Aorta (tissue), 5 donors: ENCODE measurements around the gene MRPL20. TPM values are rescaled to one million over a fixed set of nuclear protein-coding genes. Genes with fewer than 3 reads are reported as not detected.
A peak's percentile ranks its signal among the peaks of the same experiment; 100 is the strongest.
"Not testable (repeated sequence)": the region's sequence is repeated elsewhere in the genome, so short reads cannot be mapped to it uniquely, and the experiment has no call there.

Experiments
- ATAC-seq: fragments of 200-7000 bp; cut with Tn5 transposase; one replicate; pipeline ENCODE4 v1.9.1; 2022; ENCODE audit warnings: moderate library complexity; ENCODE audit not compliant: low FRiP score
- DNase-seq, 2 donors: peaks; one replicate each; pipeline ENCODE4 v3.0.0-alpha.2; 2020
- H3K27ac ChIP-seq, 2 donors: one replicate each; pipeline ENCODE4 v1.5.1; 2013; ENCODE audit warnings: low read length in 2 of 2, mild to moderate bottlenecking in 2 of 2, moderate library complexity in 2 of 2, control low read depth in 1 of 2, inconsistent platforms in 1 of 2, low read depth in 1 of 2
- H3K27me3 ChIP-seq, 2 donors: one replicate each; pipeline ENCODE4 v1.6.1; 2013; ENCODE audit warnings: control low read depth in 1 of 2, low read length in 1 of 2, mild to moderate bottlenecking in 1 of 2, moderate library complexity in 1 of 2; ENCODE audit not compliant: insufficient read depth in 2 of 2, control insufficient read depth in 1 of 2
- H3K36me3 ChIP-seq, 2 donors: one replicate each; pipeline ENCODE4 v1.6.1; 2013; ENCODE audit warnings: control low read depth in 1 of 2, low read length in 1 of 2, mild to moderate bottlenecking in 1 of 2; ENCODE audit not compliant: insufficient read depth in 2 of 2, control insufficient read depth in 1 of 2
- H3K4me1 ChIP-seq, 2 donors: one replicate each; pipeline ENCODE4 v1.6.1; 2013; ENCODE audit warnings: low read length in 2 of 2, control low read depth in 1 of 2, mild to moderate bottlenecking in 1 of 2, moderate library complexity in 1 of 2; ENCODE audit not compliant: insufficient read depth in 2 of 2, control insufficient read depth in 1 of 2
- H3K4me3 ChIP-seq, 2 donors: one replicate each; pipeline ENCODE4 v1.5.1; 2013; ENCODE audit warnings: low read length in 2 of 2, control low read depth in 1 of 2, mild to moderate bottlenecking in 1 of 2
- H3K9me3 ChIP-seq: one replicate; pipeline ENCODE4 v1.6.1; 2013; ENCODE audit warnings: mild to moderate bottlenecking, low read length; ENCODE audit not compliant: control insufficient read depth
- WGBS, 2 donors: extraction: QIAGEN DNeasy Blood & Tissue Kit; methylation state at CpG; one replicate each; pipeline ENCODE4 v1.1.7; 2013; 5-methylcytosine and 5-hydroxymethylcytosine counted together
- intact Hi-C, 2 donors: fragments of 100-400 bp; cut with DNase I; formaldehyde crosslinking; loops; one replicate each; pipeline versions ENCODE4 v1.14.2 to v1.15.0; 2022
- polyA plus RNA-seq, 2 donors: library from polyadenylated mRNA; stranded (reverse); fragments of 200-250 nt; gene quantifications; one replicate each; pipeline ENCODE4 v1.2.3, GENCODE V29; 2013
- total RNA-seq, 2 donors: library from RNA; stranded (reverse); fragmentation: NEBNext Ultra II Directional; extraction: Animal tissue kit (Norgen Biotek cat#: 25700); gene quantifications; one replicate each; pipeline ENCODE4 v1.2.1, GENCODE V29; 2021
- donor health status: healthy with polysubstance abuse.
- donor health status: Bipolar disorder and iron deficiency.
- donor health status: DM: no; HTN: no; CAD: no.
- donor health status: DM: no; HTN: no; CAD: no.
- donor health status: DM: yes; HTN: yes; CAD: no.

MRPL20 gene
- total and polyA plus RNA-seq, 4 donors, result 69.7 to 184 (median 107) TPM

- no peaks in the 10 kb centered on the region for H3K36me3 ChIP-seq
- H3K9me3 ChIP-seq, result no peaks in the 10 kb centered on the region
- DNase-seq (no peak), ATAC-seq (no peak)
- intact Hi-C loops, result no loop called here
- no peaks in the 10 kb centered on the region for H3K27me3 ChIP-seq
- H3K27ac ChIP-seq, result no peak overlapping the region
- WGBS, 2 donors, result 86 to 89% methylated on average over 6 of the region's 6 CpGs
- H3K4me1 ChIP-seq, result no peaks in the 10 kb centered on the region
- no peak overlapping the region for H3K4me3 ChIP-seq
Observed at GRCh38 chr1:1429671-1430073, 22.6 kb upstream of the MRPL20 start.

GRCh38 chr1:1428967-1429366, 21.9 kb upstream of the MRPL20 start:
- ATAC-seq, H3K27me3 ChIP-seq, H3K27ac ChIP-seq, H3K4me3 ChIP-seq, intact Hi-C loops, H3K9me3 ChIP-seq, DNase-seq, H3K36me3 ChIP-seq, H3K4me1 ChIP-seq: not testable (repeated sequence)
- WGBS, 2 donors, result 95 to 97% methylated on average over 6 of the region's 6 CpGs

- no peaks in the 10 kb centered on the region for H3K36me3 ChIP-seq
- H3K4me3 ChIP-seq, result no peak overlapping the region
- ATAC-seq, result no peak
- H3K9me3 ChIP-seq, result no peaks in the 10 kb centered on the region
- no peaks in the 10 kb centered on the region for H3K27me3 ChIP-seq
- no peak overlapping the region for H3K27ac ChIP-seq
- intact Hi-C loops, result no loop called here
- peak in 1 of 2 donors; percentile 44 for DNase-seq
- H3K4me1 ChIP-seq, result no peaks in the 10 kb centered on the region
- WGBS, 2 donors, result 82 to 87% methylated on average over 12 to 19 of the region's 19 CpGs
Observed at GRCh38 chr1:1428174-1428573, 21.1 kb upstream of the MRPL20 start.

- no peaks in the 10 kb centered on the region for H3K4me1 ChIP-seq
Observed at GRCh38 chr1:1427820-1428148, 20.7 kb upstream of the MRPL20 start.

GRCh38 chr1:1427106-1427819, 20.2 kb upstream of the MRPL20 start:
- H3K9me3 ChIP-seq, result no peaks in the 10 kb centered on the region
- H3K4me1 ChIP-seq, result no peaks in the 10 kb centered on the region
- peak; percentile 46 to 84 for DNase-seq
- intact Hi-C loops, result no loop called here
- WGBS, 2 donors, result 7 to 8% methylated on average over 50 to 66 of the region's 66 CpGs
- no peaks in the 10 kb centered on the region for H3K36me3 ChIP-seq
- H3K4me3 ChIP-seq, result peak overlapping the region in 1 of 2 donors; percentile 22
- H3K27ac ChIP-seq, result no peak overlapping the region
- peak; percentile 11 for ATAC-seq
- H3K27me3 ChIP-seq, result no peaks in the 10 kb centered on the region

More at GRCh38 chr1:1427820-1428148, 20.7 kb upstream of the MRPL20 start:
- H3K36me3 ChIP-seq, result no peaks in the 10 kb centered on the region
- peak overlapping the region in 1 of 2 donors; percentile 22 for H3K4me3 ChIP-seq
- intact Hi-C loops, result no loop called here
- no peak overlapping the region for H3K27ac ChIP-seq
- H3K9me3 ChIP-seq, result no peaks in the 10 kb centered on the region
- no peaks in the 10 kb centered on the region for H3K27me3 ChIP-seq
- ATAC-seq (no peak), DNase-seq (no peak)
- 0 to 1% methylated on average over 13 to 22 of the region's 22 CpGs for WGBS, 2 donors

GRCh38 chr1:1426496-1427105, 19.5 kb upstream of the MRPL20 start:
- ATAC-seq, result no peak
- 24 to 42% methylated on average over 11 to 19 of the region's 19 CpGs for WGBS, 2 donors
- intact Hi-C loops, result no loop called here
- Histone ChIP-seq H3K4me1 (no peaks in the 10 kb centered on the region), H3K27me3 (no peaks in the 10 kb centered on the region), H3K27ac (no peak overlapping the region), H3K4me3 (no peak overlapping the region), H3K9me3 (no peaks in the 10 kb centered on the region), H3K36me3 (no peaks in the 10 kb centered on the region)
- DNase-seq, result no peak

- ATAC-seq (no peak), DNase-seq (peak; percentile 42 to 72)
- Histone ChIP-seq H3K36me3 (no peaks in the 10 kb centered on the region), H3K27ac (no peak overlapping the region), H3K4me3 (no peak overlapping the region), H3K9me3 (no peaks in the 10 kb centered on the region), H3K4me1 (no peaks in the 10 kb centered on the region), H3K27me3 (no peaks in the 10 kb centered on the region)
- WGBS, 2 donors, result 54 to 55% methylated on average over 29 to 33 of the region's 33 CpGs
- intact Hi-C loops, result no loop called here
Observed at GRCh38 chr1:1425753-1426495, 18.8 kb upstream of the MRPL20 start.

GRCh38 chr1:1425426-1425752, 18.3 kb upstream of the MRPL20 start:
- no peaks in the 10 kb centered on the region for H3K4me1 ChIP-seq
- 77 to 78% methylated on average over 12 of the region's 12 CpGs for WGBS, 2 donors
- H3K4me3 ChIP-seq, result no peak overlapping the region
- intact Hi-C loops, result no loop called here
- no peaks in the 10 kb centered on the region for H3K36me3 ChIP-seq
- DNase-seq, result no peak
- no peak for ATAC-seq
- no peaks in the 10 kb centered on the region for H3K9me3 ChIP-seq
- H3K27me3 ChIP-seq, result no peaks in the 10 kb centered on the region
- no peak overlapping the region for H3K27ac ChIP-seq

GRCh38 chr1:1424707-1425106, 17.6 kb upstream of the MRPL20 start:
- DNase-seq (peak in 1 of 2 donors; percentile 37), ATAC-seq (no peak)
- 87 to 91% methylated on average over 15 of the region's 15 CpGs for WGBS, 2 donors
- Histone ChIP-seq H3K27ac (no peak overlapping the region), H3K4me3 (no peak overlapping the region), H3K9me3 (no peaks in the 10 kb centered on the region), H3K36me3 (no peaks in the 10 kb centered on the region), H3K27me3 (no peaks in the 10 kb centered on the region), H3K4me1 (no peaks in the 10 kb centered on the region)
- intact Hi-C loops, result no loop called here
